Upper lobe of left lung (tissue), 6 donors: ENCODE data around the gene TMEM18. TPM values are rescaled to one million over a fixed set of nuclear protein-coding genes. Genes with fewer than 3 reads are reported as not detected.

Experiments used
- ATAC-seq, 2 donors: fragments of 200-7000 bp; cut with Tn5 transposase; one replicate each; pipeline ENCODE4 v1.9.1; 2022; ENCODE audit warnings: mild to moderate bottlenecking in 2 of 2, moderate library complexity in 2 of 2; ENCODE audit not compliant: low FRiP score in 2 of 2
- DNase-seq, 2 donors: peaks; one replicate each; pipeline ENCODE4 v3.0.0-alpha.2; 2019 to 2020
- H3K27ac ChIP-seq, 4 donors: fragments of 200-600 bp; sonication (generic); one replicate each; pipeline ENCODE4 v1.5.1; 2016 to 2019
- H3K27me3 ChIP-seq, 4 donors: fragments of 200-600 bp; sonication (generic); one replicate each; pipeline ENCODE4 v1.5.1; 2017 to 2019
- H3K36me3 ChIP-seq, 4 donors: fragments of 200-600 bp; sonication (generic); one replicate each; pipeline ENCODE4 v1.5.1; 2016 to 2019
- H3K4me1 ChIP-seq, 4 donors: fragments of 200-600 bp; sonication (generic); one replicate each; pipeline ENCODE4 v1.5.1; 2018 to 2019
- H3K4me3 ChIP-seq, 4 donors: fragments of 200-600 bp; sonication (generic); one replicate each; pipeline ENCODE4 v1.5.1; 2017 to 2019; ENCODE audit warnings: mild to moderate bottlenecking in 2 of 4, moderate library complexity in 1 of 4
- H3K9me3 ChIP-seq, 4 donors: fragments of 200-600 bp; sonication (generic); one replicate each; pipeline ENCODE4 v1.5.1; 2018 to 2019
- CTCF ChIP-seq, 6 experiments: fragments of 450-650 bp in 4 of 6; fragments of 200-600 bp in 2 of 6; sonication (generic) in 2 of 6; IDR thresholded peaks; one replicate each; pipeline ENCODE4 v1.5.1; 2016 to 2019; ENCODE audit warnings: antibody characterized with exemption in 6 of 6
- EP300 ChIP-seq, 4 donors: sonication (generic); formaldehyde crosslinking; IDR thresholded peaks; one replicate each; pipeline ENCODE4 v1.5.1; 2017; ENCODE audit warnings: antibody characterized with exemption in 4 of 4, control low read depth in 2 of 4
- POLR2A ChIP-seq, 4 donors: fragments of 450-650 bp; IDR thresholded peaks; one replicate each; pipeline ENCODE4 v1.5.1; 2016 to 2017; ENCODE audit warnings: antibody characterized with exemption in 4 of 4, mild to moderate bottlenecking in 2 of 4
- POLR2AphosphoS5 ChIP-seq, 2 donors: sonication (generic); formaldehyde crosslinking; IDR thresholded peaks; one replicate each; pipeline ENCODE4 v1.5.1; 2017; ENCODE audit warnings: antibody characterized with exemption in 2 of 2
- WGBS, 2 donors: methylation state at CpG; one replicate each; pipeline ENCODE4 v1.1.5; 2017 to 2018; 5-methylcytosine and 5-hydroxymethylcytosine counted together
- total RNA-seq, 6 donors: library from RNA; depleted of rRNA in 4 of 6; stranded (reverse); fragments of >200 nt in 4 of 6; gene quantifications; one replicate each; pipeline versions ENCODE4 v1.1.0 to v1.2.1, GENCODE V29; 2016 to 2021
- donor health status: DM: no; HTN: no; CAD: no; lungs with moderate emphysema.
- donor health status: DM: no; HTN: yes; CAD: no; lungs with severe emphysema.

The TMEM18 gene
- total RNA-seq, 6 donors from 2014 or later: 5.0 to 31.4 (median 17.3) TPM

- ATAC-seq: peak in 1 of 2 donors; percentile 52
- 89 to 92% methylated on average over 5 of the region's 5 CpGs for WGBS, 2 donors
- Histone ChIP-seq H3K9me3 (peaks cover 0 to 14% (median 8%) of the 10 kb centered on the region in 4 donors), H3K27ac (no peak overlapping the region), H3K36me3 (peaks cover 9 to 78% (median 54%) of the 10 kb centered on the region in 4 donors), H3K4me3 (no peak overlapping the region), H3K4me1 (no peaks in the 10 kb centered on the region), H3K27me3 (no peaks in the 10 kb centered on the region)
- no peak for DNase-seq
- TF ChIP-seq POLR2AphosphoS5 (IDR thresholded peaks at IDR 0.05) (no peak), POLR2A (IDR thresholded peaks at IDR 0.05) (no peak), EP300 (IDR thresholded peaks at IDR 0.05) (no peak), CTCF (IDR thresholded peaks at IDR 0.05) (peak in 2 of 6 experiments; percentile 8 to 47)
Measured at GRCh38 chr2:667332-667999, 9.7 kb downstream of the TMEM18 start.

- peak in 1 of 2 donors; percentile 64 for DNase-seq
- Histone ChIP-seq H3K36me3 (peaks cover 9 to 70% (median 46%) of the 10 kb centered on the region in 4 donors), H3K4me1 (no peaks in the 10 kb centered on the region), H3K9me3 (peaks cover 0 to 14% (median 8%) of the 10 kb centered on the region in 4 donors), H3K27ac (no peak overlapping the region), H3K27me3 (no peaks in the 10 kb centered on the region), H3K4me3 (no peak overlapping the region)
- WGBS, 2 donors: 97 to 99% methylated on average over 9 to 15 of the region's 15 CpGs
- no peak for ATAC-seq
- TF ChIP-seq POLR2AphosphoS5 (IDR thresholded peaks at IDR 0.05): no peak
Measured at GRCh38 chr2:666441-666840, 10.8 kb downstream of the TMEM18 start.

GRCh38 chr2:665340-666073, 11.7 kb downstream of the TMEM18 start:
- Histone ChIP-seq H3K4me3 (no peak overlapping the region), H3K27me3 (no peaks in the 10 kb centered on the region), H3K4me1 (no peaks in the 10 kb centered on the region), H3K27ac (no peak overlapping the region), H3K9me3 (peaks cover 0 to 14% (median 8%) of the 10 kb centered on the region in 4 donors), H3K36me3 (peaks cover 9 to 63% (median 40%) of the 10 kb centered on the region in 4 donors)
- ATAC-seq: no peak
- no peak for DNase-seq
- WGBS, 2 donors: 100% methylated on average over 4 of the region's 4 CpGs; no CpG with 5 or more reads in 1 of the 2 donors
- no peak for TF ChIP-seq EP300 (IDR thresholded peaks at IDR 0.05)
- TF ChIP-seq CTCF (IDR thresholded peaks at IDR 0.05): no peak

GRCh38 chr2:664063-664462, 13.1 kb downstream of the TMEM18 start:
- H3K36me3 ChIP-seq: peaks cover 7 to 48% (median 27%) of the 10 kb centered on the region in 4 donors
- TF ChIP-seq EP300 (IDR thresholded peaks at IDR 0.05) (no peak), CTCF (IDR thresholded peaks at IDR 0.05) (no peak), POLR2A (IDR thresholded peaks at IDR 0.05) (no peak), POLR2AphosphoS5 (IDR thresholded peaks at IDR 0.05) (no peak)
- 89 to 92% methylated on average over 3 of the region's 3 CpGs for WGBS, 2 donors

GRCh38 chr2:663221-663620, 14.0 kb downstream of the TMEM18 start:
- no peak for TF ChIP-seq POLR2AphosphoS5 (IDR thresholded peaks at IDR 0.05)
- TF ChIP-seq CTCF (IDR thresholded peaks at IDR 0.05): no peak
- TF ChIP-seq EP300 (IDR thresholded peaks at IDR 0.05): no peak
- no peak for TF ChIP-seq POLR2A (IDR thresholded peaks at IDR 0.05)
- peaks cover 0 to 14% (median 8%) of the 10 kb centered on the region in 4 donors for H3K9me3 ChIP-seq
- 88 to 90% methylated on average over 10 to 13 of the region's 13 CpGs for WGBS, 2 donors
- H3K27ac ChIP-seq: no peak overlapping the region
- DNase-seq (no peak), ATAC-seq (no peak)
- no peak overlapping the region for H3K4me3 ChIP-seq
- no peaks in the 10 kb centered on the region for H3K27me3 ChIP-seq
- no peaks in the 10 kb centered on the region for H3K4me1 ChIP-seq
- H3K36me3 ChIP-seq: peaks cover 0 to 40% (median 19%) of the 10 kb centered on the region in 4 donors

More at GRCh38 chr2:664063-664462, 13.1 kb downstream of the TMEM18 start:
- H3K27ac ChIP-seq: no peak overlapping the region
- no peaks in the 10 kb centered on the region for H3K4me1 ChIP-seq
- DNase-seq: no peak
- no peak overlapping the region for H3K4me3 ChIP-seq
- no peaks in the 10 kb centered on the region for H3K27me3 ChIP-seq
- H3K9me3 ChIP-seq: peaks cover 0 to 14% (median 8%) of the 10 kb centered on the region in 4 donors
- no peak for ATAC-seq
